ENCODE data around the gene SHANK3.

SHANK3 gene

GRCh38 chr22:50660306-50660705 lies 12.3 kb upstream of the SHANK3 start:
- TF ChIP-seq, protein P1, sequence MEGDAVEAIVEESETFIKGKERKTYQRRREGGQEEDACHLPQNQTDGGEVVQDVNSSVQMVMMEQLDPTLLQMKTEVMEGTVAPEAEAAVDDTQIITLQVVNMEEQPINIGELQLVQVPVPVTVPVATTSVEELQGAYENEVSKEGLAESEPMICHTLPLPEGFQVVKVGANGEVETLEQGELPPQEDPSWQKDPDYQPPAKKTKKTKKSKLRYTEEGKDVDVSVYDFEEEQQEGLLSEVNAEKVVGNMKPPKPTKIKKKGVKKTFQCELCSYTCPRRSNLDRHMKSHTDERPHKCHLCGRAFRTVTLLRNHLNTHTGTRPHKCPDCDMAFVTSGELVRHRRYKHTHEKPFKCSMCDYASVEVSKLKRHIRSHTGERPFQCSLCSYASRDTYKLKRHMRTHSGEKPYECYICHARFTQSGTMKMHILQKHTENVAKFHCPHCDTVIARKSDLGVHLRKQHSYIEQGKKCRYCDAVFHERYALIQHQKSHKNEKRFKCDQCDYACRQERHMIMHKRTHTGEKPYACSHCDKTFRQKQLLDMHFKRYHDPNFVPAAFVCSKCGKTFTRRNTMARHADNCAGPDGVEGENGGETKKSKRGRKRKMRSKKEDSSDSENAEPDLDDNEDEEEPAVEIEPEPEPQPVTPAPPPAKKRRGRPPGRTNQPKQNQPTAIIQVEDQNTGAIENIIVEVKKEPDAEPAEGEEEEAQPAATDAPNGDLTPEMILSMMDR (IDR thresholded peaks at IDR 0.05; ENCODE audit: borderline replicate concordance, insufficient read depth, low read depth, low read length) = no peak
- H3K4me3 ChIP-seq (ENCODE audit: low read depth, low read length) = no peak overlapping the region

- TF ChIP-seq, protein P1 (IDR thresholded peaks at IDR 0.05; ENCODE audit: borderline replicate concordance, insufficient read depth, low read depth, low read length) = no peak
- no peak overlapping the region for H3K4me3 ChIP-seq (ENCODE audit: low read depth, low read length)
Measured at GRCh38 chr22:50665212-50665611, 7.4 kb upstream of the SHANK3 start.

DNA sequence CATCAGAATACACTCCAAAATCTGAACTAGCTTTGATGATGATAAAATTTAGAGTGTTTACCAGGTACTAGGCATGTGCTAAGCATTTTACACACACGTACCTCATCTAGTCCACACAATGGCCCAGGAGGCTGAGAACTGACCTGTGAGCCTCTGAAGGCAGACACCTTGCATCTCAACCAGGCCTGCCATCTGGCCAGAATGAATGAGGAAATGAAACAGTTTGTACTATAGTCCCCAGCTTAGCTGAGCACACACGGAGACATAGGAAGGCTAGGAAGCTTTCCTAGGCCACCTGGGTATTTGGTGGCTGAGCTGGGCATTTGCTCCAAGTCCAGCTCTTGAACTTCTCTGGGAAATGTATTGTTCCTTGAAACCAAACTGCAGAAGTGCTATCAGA lies 6.9 kb upstream of the SHANK3 start:
- H3K4me3 ChIP-seq (ENCODE audit: low read depth, low read length) = no peak overlapping the region
- TF ChIP-seq, protein P1 (IDR thresholded peaks at IDR 0.05; ENCODE audit: borderline replicate concordance, insufficient read depth, low read depth, low read length) = no peak

- H3K4me3 ChIP-seq (ENCODE audit: low read depth, low read length) = no peak overlapping the region
- TF ChIP-seq, protein P1 (IDR thresholded peaks at IDR 0.05; ENCODE audit: borderline replicate concordance, insufficient read depth, low read depth, low read length) = no peak
Measured at GRCh38 chr22:50670513-50670912, 2.1 kb upstream of the SHANK3 start.

GRCh38 chr22:50670914-50671538 lies 1.6 kb upstream of the SHANK3 start:
- no peak overlapping the region for H3K4me3 ChIP-seq (ENCODE audit: low read depth, low read length)
- TF ChIP-seq, protein P1 (IDR thresholded peaks at IDR 0.05; ENCODE audit: borderline replicate concordance, insufficient read depth, low read depth, low read length) = no peak

GRCh38 chr22:50671641-50672040 lies 982 bp upstream of the SHANK3 start:
- TF ChIP-seq, protein P1 (IDR thresholded peaks at IDR 0.05; ENCODE audit: borderline replicate concordance, insufficient read depth, low read depth, low read length) = no peak
- H3K4me3 ChIP-seq (ENCODE audit: low read depth, low read length) = no peak overlapping the region

- H3K4me3 ChIP-seq (ENCODE audit: low read depth, low read length) = no peak overlapping the region
- TF ChIP-seq, protein P1 (IDR thresholded peaks at IDR 0.05; ENCODE audit: borderline replicate concordance, insufficient read depth, low read depth, low read length) = no peak
Measured at GRCh38 chr22:50672041-50672440, 582 bp upstream of the SHANK3 start.
